A549 (cell line): ENCODE results near the gene COMMD4.

Experiments used
- MYC ChIP-seq: IDR thresholded peaks from 2 replicates; pipeline ENCODE4 v1.6.1; 2012; ENCODE audit warnings: mild to moderate bottlenecking, inconsistent platforms, low read length, improper control_type of control experiment, borderline replicate concordance
- POLR2A ChIP-seq: IDR thresholded peaks from 2 replicates; pipeline ENCODE4 v1.6.1; 2012; ENCODE audit warnings: mild to moderate bottlenecking, low read length
- TF ChIP-seq, protein P1 (sequence below): fragments of >200 bp; sonication (Bioruptor Twin); formaldehyde crosslinking; IDR thresholded peaks from 3 replicates; pipeline ENCODE4 v1.5.1; 2016
- TF ChIP-seq, protein P2 (sequence below): fragments of 250-450 bp; sonication (Bioruptor Pico); IDR thresholded peaks from 2 replicates; pipeline ENCODE4 v1.5.0; 2021; ENCODE audit warnings: mild to moderate bottlenecking, moderate library complexity, borderline replicate concordance
- TF ChIP-seq, protein P3 (sequence below): fragments of 200-600 bp; sonication (generic); IDR thresholded peaks from 2 replicates; pipeline ENCODE4 v1.6.1; 2016; ENCODE audit warnings: antibody characterized with exemption, mild to moderate bottlenecking, moderate library complexity

DNA sequence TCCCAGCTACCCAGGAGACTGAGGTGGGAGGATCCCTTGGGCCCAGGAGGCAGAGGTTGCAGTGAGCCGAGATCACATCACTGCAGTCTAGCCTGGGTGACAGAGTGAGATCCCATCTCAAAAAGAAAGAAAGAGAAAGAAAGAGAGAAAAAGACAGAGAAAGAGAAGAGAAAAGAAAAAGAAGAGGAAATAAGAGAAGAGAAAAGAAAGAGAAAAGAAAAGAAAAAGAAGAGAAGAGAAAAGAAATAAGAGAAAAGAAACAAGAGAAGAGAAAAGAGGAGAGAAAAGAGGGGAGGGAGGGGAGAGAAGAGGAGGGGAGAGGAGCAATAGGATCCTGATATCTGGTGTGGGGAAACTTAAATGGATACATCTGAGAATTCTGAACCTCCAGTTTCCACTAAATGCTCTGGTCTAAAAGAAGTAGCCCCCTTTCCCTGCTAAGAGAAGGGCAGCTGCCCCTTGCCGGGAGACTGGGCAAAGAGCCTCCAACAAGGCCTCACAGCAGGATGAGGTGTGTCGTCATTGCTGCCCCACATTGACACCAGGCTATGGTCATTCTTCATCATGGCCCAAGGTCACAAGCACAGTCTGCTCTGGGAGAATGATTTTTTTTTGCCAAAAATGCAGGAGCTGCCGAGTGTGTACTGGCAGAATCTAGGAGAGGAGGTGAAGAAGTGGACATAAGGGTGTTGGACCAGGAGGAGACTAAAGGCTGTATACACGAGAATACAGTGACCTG, 21.1 kb upstream of the COMMD4 start:
- TF ChIP-seq, protein P1, sequence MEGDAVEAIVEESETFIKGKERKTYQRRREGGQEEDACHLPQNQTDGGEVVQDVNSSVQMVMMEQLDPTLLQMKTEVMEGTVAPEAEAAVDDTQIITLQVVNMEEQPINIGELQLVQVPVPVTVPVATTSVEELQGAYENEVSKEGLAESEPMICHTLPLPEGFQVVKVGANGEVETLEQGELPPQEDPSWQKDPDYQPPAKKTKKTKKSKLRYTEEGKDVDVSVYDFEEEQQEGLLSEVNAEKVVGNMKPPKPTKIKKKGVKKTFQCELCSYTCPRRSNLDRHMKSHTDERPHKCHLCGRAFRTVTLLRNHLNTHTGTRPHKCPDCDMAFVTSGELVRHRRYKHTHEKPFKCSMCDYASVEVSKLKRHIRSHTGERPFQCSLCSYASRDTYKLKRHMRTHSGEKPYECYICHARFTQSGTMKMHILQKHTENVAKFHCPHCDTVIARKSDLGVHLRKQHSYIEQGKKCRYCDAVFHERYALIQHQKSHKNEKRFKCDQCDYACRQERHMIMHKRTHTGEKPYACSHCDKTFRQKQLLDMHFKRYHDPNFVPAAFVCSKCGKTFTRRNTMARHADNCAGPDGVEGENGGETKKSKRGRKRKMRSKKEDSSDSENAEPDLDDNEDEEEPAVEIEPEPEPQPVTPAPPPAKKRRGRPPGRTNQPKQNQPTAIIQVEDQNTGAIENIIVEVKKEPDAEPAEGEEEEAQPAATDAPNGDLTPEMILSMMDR: no peak
- TF ChIP-seq MYC: no peak
- TF ChIP-seq POLR2A: no peak
- TF ChIP-seq, protein P2, sequence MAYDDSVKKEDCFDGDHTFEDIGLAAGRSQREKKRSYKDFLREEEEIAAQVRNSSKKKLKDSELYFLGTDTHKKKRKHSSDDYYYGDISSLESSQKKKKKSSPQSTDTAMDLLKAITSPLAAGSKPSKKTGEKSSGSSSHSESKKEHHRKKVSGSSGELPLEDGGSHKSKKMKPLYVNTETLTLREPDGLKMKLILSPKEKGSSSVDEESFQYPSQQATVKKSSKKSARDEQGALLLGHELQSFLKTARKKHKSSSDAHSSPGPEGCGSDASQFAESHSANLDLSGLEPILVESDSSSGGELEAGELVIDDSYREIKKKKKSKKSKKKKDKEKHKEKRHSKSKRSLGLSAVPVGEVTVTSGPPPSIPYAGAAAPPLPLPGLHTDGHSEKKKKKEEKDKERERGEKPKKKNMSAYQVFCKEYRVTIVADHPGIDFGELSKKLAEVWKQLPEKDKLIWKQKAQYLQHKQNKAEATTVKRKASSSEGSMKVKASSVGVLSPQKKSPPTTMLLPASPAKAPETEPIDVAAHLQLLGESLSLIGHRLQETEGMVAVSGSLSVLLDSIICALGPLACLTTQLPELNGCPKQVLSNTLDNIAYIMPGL: no peak
- TF ChIP-seq, protein P3, sequence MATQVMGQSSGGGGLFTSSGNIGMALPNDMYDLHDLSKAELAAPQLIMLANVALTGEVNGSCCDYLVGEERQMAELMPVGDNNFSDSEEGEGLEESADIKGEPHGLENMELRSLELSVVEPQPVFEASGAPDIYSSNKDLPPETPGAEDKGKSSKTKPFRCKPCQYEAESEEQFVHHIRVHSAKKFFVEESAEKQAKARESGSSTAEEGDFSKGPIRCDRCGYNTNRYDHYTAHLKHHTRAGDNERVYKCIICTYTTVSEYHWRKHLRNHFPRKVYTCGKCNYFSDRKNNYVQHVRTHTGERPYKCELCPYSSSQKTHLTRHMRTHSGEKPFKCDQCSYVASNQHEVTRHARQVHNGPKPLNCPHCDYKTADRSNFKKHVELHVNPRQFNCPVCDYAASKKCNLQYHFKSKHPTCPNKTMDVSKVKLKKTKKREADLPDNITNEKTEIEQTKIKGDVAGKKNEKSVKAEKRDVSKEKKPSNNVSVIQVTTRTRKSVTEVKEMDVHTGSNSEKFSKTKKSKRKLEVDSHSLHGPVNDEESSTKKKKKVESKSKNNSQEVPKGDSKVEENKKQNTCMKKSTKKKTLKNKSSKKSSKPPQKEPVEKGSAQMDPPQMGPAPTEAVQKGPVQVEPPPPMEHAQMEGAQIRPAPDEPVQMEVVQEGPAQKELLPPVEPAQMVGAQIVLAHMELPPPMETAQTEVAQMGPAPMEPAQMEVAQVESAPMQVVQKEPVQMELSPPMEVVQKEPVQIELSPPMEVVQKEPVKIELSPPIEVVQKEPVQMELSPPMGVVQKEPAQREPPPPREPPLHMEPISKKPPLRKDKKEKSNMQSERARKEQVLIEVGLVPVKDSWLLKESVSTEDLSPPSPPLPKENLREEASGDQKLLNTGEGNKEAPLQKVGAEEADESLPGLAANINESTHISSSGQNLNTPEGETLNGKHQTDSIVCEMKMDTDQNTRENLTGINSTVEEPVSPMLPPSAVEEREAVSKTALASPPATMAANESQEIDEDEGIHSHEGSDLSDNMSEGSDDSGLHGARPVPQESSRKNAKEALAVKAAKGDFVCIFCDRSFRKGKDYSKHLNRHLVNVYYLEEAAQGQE: no peak
